GM21515 (cell line): ENCODE results near the gene USP24.
A peak's percentile ranks its signal among the peaks of the same experiment; 100 is the strongest.
"Not testable (repeated sequence)": the region's sequence is repeated elsewhere in the genome, so short reads cannot be mapped to it uniquely, and the experiment has no call there.

Experiments
- ATAC-seq: cut with Tn5 transposase; IDR thresholded peaks from one replicate; pipeline ENCODE4 v1.9.1; 2021; ENCODE audit not compliant: unreplicated experiment

USP24 gene

DNA sequence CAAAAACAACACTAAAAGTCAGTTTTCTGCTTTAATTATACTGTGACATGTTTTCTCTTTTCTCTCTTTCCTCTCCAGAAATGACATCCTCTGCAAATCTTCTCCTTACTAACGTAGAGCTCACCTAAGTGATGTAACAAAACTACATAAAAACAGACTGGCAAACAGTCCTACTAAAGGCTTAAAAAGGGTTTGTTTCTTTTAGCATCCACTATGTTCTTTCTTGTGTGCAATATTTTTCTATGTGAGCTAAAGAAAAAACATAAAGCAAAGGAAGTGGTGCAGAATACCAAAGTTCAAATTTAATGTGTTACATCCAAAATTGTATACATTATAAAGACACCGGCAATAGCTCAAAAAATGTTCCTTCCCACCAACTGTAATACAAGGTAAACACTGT is 14.5 kb downstream of the USP24 start:
- ATAC-seq = no peak

DNA sequence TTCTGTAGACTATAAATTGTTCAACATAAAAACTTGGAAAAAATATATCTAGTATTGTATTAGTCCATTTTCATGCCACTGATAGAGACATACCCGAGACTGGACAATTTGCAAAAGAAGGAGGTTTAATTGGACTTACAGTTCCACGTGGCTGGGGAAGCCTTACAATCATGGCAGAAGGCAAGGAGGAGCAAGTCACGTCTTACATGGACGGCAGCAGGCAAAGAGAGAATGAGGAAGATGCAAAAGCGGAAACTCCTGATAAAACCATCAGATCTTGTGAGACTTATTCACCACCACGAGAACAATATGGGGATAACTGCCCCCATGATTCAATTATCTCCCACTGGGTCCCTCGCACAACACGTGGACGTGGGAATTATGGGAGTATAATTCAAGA is 15.4 kb downstream of the USP24 start:
- not testable (repeated sequence) for ATAC-seq

DNA sequence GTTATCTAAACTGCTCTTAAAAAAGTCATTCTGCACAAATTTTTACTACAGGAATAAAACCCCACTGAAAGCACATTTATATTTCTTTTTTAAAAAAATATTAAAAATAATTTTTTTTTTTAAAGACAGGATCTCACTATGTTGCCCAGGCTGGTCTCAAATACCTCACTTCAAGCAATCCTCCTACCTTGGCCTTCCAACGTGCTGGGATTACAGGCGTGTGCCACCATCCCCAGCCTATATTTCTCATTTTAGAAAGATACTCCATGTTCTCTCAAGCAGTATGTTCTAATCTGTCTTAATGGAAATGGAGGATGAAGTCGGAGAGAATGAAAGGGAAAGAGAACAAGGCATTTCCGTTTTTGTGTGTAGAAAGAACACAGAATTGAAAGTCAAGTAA is 17.1 kb downstream of the USP24 start:
- no peak for ATAC-seq

DNA sequence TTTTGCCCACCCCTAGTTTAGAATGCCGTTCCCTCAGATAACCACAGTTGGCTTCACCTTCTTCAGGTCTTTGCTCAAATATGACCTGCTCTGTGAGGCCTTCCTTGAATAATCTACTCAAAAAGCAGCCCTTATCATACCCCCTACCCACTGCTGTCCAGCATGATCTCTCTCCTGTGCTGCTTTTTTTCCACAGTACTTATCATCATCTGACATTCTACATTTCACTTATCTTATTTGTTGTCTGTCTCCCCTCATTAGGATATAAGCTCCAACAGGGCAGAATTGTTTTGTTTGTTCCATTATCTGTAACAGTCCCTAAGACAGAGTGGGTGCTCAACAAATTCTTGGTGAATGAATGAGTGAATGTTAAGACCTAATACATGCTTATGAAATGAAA is 18.1 kb downstream of the USP24 start:
- no peak for ATAC-seq

DNA sequence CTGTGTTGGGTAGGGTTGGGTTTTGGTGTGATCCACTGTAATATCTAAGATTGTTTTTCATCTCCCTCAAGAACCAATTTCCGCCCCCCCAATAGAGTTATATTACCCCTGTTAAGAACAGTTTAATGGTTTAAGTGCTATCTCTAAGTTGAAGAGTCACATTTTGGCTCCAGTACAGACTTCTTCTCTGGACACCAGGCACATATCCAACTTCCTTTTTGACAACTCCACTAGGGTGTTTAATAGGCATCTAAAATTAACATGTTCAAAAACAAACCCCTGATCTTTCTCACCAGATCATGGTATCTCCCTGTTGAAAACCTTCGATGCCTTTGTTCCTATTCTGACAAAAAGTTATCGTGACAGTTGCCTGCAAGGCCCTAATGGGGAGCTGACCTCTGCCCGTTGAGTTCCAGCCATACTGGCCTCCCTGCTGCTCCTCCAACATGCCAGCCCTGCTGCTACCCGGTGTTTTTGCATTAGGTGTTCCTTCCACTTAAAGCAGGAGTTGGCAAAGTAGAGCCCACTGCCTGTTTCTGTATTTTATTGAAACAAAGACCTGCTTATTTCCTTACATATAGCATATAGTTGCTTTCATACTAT is 18.6 kb downstream of the USP24 start:
- no peak for ATAC-seq

DNA sequence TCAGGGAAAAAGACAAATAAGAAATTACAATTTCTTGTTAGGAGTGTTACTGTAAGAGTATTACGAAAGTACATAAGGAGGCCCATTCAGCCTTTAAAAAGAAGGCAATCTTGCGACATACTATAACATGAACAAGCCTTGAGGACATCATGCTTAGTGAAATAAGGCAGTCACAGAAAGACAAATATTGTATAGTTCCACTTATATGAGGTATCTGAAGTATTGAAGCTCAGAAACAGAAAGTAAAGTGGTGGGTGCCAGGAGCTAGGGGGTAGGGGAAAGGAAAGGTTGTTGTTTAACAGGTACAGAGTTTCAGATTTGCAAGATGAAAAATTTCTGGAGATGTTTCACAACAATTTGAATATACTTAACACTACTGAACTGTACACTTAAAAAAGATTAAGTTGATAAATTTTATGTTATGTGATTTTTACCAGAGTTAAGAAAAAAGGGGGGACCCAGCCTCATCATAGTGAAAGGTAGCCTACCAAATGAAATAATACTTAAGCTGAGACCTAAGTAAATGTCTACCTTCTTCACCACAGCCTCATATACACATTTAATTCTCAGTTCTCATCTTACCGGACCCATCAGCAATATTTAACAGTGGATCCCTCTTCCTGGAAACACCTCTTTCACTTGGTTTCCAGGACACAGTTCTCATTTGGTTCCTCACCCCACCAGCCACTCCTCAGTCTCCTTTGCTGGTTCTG is 19.5 kb downstream of the USP24 start:
- peak; percentile 69 for ATAC-seq

DNA sequence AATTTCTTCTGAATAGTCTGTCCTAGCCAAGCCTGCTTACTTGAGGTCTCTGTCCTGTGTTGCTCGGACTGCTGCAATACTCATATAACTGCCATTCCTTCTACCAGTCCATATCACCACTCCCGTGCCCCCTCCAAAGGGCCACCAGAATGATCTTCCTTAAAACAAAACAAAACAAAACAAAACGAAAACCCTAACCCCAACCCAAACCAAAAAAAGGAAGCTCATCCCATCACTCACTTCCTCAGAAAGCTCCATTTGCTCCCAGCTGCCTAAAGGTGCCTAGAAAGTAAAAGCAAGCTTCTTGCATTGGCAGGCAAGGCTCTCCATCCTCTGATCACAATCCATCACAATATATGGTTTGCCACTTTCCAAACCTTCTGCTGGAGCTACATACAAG is 20.3 kb downstream of the USP24 start:
- ATAC-seq = no peak

DNA sequence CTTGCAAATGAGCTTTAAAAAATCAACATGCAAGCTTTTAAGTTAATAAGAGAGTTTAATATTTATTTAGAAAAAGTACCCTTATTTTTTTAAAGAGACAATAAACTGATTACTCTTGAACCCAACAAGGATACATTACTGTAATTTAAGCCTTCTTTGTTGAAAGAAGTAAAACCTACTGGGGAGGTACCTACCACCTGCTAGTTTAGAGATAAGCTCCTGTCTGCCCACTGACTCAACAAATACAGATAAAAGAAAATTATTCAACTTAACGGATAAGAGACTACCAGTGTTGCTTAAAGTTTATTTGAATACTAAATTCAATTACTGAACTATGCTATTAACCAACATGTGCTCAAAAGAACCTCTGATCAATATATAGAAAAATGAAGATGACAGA is 23.1 kb downstream of the USP24 start:
- ATAC-seq = no peak

DNA sequence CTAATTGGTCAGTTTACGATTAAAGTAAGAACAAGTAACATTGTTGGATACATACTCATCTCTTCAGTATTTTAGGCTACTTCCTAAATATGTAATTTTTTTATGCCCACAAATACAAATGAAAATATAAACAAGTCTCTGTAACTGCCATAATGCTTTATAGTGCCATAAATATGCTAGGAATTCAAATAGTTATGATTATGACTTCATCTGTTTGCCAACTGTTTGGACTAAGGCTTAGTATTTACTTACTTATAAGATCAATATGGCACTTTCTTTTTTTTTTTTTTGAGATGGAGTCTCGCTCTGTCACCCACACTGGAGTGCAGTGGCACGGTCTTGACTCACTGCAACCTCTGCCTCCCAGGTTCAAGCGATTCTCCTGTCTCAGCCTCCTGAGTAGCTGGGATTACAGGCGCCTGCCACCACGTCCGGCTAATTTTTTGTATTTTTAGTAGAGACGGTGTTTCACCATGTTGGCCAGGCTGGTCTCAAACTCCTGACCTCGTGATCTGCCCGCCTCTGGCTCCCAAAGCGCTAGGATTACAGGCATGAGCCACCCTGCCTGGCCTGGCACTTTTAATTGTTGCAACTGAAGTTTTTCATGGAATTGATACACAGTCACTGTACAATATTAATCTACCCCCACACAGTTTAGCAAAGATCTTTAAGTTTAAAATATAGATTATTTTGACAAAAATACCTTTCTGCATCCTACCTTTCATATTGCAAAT is 23.8 kb downstream of the USP24 start:
- not testable (repeated sequence) for ATAC-seq

DNA sequence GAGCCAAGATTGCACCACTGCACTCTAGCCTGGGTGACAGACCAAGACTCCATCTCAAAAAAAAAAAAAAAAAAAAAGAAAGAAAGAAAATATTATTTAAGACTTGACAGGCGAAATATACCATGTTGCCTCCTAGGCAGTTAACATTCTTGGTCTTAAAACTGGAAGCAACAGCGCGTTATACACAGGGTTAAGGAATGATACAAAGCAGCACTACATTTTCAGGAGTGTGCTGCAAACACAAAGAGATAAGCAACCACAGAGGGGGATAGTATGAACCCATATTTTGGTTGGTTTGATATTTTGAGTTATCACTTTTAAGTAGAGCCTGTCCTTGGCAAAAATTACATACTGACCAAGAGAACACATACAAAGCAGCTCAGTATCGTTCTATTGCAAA is 25.1 kb downstream of the USP24 start:
- no peak for ATAC-seq

DNA sequence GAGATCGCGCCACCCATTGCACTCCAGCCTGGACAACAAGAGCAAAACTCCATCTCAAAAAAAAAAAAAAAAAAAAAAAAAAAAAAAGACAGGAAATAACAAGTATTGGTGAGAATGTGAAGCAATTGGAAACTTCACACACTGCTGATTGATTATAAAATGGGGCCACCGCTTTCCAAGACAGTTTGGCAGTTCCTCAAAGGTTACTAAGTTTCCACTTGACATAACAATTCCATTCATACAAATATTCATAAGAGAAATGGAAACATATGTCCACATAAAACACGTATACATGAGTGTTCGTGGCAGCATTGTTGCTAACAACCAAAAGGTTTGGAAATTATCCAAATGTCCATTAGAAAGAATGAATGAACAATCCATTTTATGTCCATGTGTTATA is 26.3 kb downstream of the USP24 start:
- no peak for ATAC-seq

DNA sequence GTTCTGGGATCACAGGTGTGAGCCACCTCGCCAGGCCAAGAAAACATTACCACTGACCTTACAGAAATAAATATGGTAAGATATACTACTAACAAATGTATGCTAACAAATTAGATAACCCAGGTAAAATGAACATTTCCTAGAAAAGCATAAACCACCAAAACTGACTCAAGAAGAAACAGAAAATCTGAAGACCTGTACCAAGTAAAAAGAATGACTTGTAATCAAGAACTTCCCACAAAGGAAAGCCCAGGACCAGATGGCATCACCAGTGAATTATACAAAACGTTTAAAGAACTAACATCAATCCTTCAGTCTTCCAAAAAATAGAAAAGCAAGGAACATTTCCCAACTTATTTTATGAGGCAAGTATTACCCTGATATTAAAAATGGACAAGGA is 29.3 kb downstream of the USP24 start:
- no peak for ATAC-seq

DNA sequence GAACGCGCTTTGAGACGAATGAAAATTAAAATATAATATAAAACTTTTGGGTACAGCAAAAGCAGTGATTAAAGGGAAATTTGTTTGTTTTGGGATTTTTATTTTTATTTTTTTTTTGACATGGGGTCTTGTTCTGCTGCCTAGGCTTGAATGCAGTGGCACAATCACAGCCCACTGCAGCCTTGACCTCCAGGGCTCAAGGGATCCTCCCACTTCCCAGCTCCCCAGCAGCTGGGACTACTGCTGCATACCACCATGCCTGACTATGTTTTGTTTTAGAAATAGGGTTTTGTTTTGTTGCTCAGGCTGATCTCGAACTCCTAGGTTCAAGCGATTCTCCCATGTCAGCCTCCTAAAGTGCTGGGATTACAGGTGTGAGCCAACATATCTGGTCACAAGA is 30.3 kb downstream of the USP24 start:
- no peak for ATAC-seq

DNA sequence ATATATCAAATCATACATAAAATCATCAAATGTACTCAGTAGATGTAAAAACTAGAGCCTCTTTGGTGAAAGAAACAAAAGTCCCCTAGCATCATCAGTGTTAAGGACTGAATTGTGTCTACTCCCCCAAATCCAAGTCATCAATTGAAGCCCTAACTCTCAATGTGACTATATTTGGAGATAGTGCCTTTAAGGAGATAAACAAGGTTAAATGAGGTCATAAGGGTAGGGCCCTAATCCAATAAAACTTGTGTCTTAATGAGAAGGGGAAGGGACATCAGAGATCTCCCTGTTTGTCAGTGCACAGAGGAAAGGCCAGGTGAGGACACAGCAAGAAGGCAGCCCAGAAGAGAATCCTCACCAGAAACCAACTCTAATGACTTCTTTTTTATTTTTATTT is 33.5 kb downstream of the USP24 start:
- no peak for ATAC-seq

DNA sequence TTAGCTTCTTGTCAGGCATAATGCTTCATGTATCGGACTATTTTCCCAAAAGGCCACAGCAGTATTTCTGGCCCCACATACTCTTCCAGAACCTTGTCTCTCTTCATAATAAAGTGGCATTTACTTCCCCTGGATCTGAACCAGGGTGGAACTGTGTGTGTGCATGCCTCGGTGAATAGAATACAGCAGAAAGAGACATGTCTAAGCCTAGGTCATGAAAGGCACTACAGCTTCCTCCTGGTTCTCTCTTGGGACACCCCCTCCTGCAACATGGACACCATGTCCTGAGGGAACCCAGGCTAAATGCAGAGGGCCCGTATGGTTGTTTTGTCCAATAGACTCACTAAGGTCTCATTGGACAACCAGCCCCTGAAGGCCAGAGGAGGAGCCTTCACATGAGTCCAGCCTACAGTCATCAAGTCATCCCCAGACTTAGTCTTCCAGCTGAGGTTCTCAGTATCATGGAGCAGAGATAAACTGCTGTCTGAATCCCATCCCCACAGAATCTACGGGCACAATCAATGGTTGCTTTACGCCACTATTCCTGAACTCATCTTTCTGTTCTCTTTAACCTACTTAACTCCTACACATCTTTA is 35.0 kb downstream of the USP24 start:
- ATAC-seq = no peak

DNA sequence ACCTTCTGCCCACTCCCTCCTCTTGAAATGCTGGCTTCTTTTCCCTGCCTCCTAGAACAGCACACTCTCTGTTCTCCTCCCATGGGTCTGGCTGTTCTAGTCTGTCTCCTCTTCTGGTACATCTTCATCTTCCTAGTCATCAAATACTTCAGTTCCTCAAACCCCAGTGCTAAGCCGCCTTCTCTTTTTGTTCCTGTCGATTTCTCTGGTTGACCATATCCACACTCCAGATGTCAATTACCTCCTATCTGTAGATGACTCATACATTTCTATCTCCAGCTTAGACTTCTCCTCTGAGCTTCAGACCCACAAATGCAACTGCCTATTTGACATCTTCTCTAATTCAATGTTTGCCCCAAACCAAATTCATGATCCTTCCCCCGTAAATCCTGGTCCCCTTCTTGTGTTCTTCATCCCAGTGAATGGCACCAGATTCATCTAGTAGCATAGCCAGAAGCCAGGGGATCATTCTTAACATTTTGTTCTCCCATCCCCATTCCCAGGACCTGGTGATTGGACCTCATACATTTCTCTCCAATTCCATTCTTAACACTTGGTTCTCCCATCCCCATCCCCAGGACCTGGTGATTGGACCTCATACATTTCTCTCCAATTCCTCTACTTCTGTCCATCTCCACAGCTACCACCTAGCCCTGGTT is 35.9 kb downstream of the USP24 start:
- ATAC-seq = no peak

DNA sequence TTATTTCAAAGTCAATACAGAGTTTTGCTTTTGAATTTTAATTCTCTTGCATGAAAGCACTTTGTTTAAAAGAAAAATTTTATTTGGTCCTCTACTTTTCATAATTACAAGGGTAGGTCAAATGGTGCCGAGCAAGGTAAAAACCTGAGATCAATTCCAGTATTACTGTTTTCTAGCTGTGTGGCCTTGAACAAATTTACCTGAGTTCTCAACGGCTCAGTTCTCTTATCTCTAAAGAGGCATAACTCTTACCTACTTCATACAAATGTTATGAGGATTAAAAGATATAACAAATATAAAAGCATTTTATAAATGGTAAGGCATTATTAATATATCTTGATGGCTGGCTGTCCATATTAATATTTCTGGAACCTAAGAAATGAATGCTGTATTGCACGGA is 42.5 kb downstream of the USP24 start:
- no peak for ATAC-seq

DNA sequence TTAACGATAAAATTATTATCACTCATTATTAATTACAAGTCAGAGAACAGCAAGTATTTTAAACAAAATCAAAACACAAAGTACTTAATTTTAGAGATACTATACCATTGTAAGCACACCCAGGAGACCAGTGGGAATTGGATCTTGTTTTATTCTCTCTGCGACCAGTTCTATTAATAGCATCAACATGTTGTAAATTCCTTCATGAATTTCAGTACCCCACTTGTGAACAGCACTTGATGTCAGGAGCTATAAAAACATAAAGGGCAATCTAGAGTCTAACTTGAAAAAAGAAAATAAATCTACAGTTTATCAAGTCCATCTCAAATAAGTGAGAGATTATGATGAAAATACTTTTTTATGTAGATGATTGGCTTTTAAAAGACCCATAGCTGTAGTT is 42.9 kb downstream of the USP24 start:
- no peak for ATAC-seq

DNA sequence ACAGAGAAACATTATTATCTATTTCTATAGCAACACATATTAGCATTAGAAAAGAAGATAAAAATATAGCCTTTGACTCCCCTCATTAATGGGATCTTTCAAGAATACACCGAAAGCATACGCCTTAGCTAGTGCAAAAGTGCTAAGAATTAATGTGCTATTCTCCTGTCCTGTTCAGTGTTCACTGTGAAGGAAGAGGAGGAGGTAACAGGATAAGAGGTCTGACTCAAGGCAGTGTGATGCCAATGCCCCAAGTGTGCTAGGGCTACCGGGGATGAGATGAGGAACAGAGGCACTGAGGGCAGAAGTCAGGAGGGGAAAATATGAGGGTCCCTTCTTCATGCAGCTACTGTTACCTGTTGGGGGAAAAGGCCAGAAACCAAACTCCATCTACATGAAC is 43.5 kb downstream of the USP24 start:
- no peak for ATAC-seq

DNA sequence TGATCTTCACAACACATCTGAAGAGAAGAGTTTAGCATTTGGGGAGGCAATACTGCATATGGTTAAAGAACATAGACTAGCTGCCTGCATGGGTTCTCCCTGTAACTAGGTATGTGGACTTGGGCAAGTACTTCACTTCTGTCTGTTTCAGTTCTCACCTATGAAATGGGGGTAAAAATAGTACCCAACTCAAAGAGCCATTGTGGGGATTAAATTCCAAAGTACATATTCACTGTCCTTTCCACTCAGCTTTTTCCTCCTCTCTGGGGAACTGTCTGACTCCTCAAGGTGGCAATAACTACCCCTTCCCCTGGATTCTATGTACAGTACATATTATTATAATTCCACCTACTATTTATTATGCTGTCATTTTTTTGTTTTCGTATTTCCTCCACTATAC is 44.7 kb downstream of the USP24 start:
- ATAC-seq = no peak

DNA sequence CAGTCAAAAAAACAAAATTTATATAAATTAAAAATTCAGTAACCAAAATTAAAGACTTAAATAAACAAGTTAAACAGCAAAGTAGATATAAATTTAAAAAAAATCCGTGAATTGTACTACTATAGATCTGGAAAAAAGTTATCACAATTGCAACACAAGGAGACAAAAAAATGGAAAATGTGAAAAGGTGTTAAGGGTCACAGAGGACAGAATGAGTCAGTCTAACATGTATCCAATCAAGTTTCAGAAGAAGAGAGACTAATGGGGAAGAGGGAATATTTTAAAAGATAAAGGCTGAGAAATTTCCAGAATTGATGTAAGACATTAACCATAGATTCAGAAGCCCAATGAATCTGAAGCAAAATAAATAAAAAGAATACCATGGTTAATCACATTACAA is 46.0 kb downstream of the USP24 start:
- no peak for ATAC-seq

DNA sequence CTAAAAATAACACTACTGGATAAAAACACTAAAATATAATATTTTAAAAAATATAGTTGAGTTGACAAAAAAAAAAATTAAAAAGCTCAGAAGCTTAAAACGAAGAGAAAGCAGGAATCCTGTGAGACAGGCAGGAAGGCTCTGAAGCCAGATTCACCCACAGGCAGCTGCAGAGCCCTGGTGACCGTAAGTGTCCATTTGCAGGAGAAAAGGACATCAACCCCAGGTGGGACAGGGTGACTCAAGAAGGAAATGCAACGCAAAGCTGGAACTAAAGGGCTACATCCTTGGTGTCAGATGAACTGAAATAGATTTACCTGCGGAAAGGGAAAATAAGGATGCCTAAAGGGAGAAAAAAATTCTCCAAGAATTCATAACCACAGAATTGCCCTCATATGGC is 46.8 kb downstream of the USP24 start:
- no peak for ATAC-seq
